Neural cell (in vitro differentiated cells): ENCODE data around the gene PRAF2.

Source experiments
- EP300 ChIP-seq: fragments of 450-650 bp; conservative IDR thresholded peaks from 2 replicates; pipeline ENCODE4 v1.6.1; 2014; ENCODE audit warnings: antibody characterized with exemption, mild to moderate bottlenecking, moderate library complexity; ENCODE audit not compliant: poor library complexity, severe bottlenecking
- EZH2 ChIP-seq: fragments of 200-600, 300-800 bp; shearing (Covaris generic), sonication (generic); IDR thresholded peaks from 2 replicates; pipeline ENCODE4 v1.6.1; 2014; ENCODE audit warnings: antibody characterized with exemption, low read length, borderline replicate concordance, mild to moderate bottlenecking; ENCODE audit not compliant: insufficient read depth, poor library complexity, severe bottlenecking
- POLR2AphosphoS5 ChIP-seq: IDR thresholded peaks from 2 replicates; pipeline ENCODE4 v1.6.1; 2012
- RAD21 ChIP-seq: fragments of 450-650 bp; conservative IDR thresholded peaks from 2 replicates; pipeline ENCODE4 v1.6.1; 2014; ENCODE audit warnings: antibody characterized with exemption, mild to moderate bottlenecking, moderate library complexity
- TF ChIP-seq, protein P1 (sequence below): fragments of 450-650 bp; IDR thresholded peaks from 2 replicates; pipeline ENCODE4 v1.5.1; 2014; ENCODE audit warnings: antibody characterized with exemption, mild to moderate bottlenecking, moderate library complexity; ENCODE audit not compliant: poor library complexity, severe bottlenecking
- TF ChIP-seq, protein P2 (sequence below): IDR thresholded peaks from 2 replicates; pipeline ENCODE4 v1.6.1; 2012; ENCODE audit warnings: borderline replicate concordance

DNA sequence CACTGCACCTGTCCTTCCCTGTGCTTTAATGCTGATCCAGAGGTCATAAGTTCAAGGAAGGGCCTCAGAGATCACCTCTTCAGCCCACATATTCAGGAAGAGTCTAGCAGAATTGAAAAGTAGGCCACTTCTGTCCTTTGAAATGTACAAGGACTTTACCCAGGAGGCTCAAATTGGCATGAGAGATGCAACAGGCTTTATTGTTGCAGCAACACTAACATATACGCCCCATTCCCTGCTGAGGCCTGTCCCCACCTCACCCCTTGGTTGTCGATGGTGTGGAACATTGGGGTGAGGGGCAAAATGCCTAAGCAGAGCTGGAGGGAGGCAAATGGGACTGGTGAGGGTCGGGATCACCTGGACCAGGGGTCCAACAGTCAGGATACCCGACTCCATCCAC, 2.8 kb downstream of the PRAF2 start:
- TF ChIP-seq, protein P1, sequence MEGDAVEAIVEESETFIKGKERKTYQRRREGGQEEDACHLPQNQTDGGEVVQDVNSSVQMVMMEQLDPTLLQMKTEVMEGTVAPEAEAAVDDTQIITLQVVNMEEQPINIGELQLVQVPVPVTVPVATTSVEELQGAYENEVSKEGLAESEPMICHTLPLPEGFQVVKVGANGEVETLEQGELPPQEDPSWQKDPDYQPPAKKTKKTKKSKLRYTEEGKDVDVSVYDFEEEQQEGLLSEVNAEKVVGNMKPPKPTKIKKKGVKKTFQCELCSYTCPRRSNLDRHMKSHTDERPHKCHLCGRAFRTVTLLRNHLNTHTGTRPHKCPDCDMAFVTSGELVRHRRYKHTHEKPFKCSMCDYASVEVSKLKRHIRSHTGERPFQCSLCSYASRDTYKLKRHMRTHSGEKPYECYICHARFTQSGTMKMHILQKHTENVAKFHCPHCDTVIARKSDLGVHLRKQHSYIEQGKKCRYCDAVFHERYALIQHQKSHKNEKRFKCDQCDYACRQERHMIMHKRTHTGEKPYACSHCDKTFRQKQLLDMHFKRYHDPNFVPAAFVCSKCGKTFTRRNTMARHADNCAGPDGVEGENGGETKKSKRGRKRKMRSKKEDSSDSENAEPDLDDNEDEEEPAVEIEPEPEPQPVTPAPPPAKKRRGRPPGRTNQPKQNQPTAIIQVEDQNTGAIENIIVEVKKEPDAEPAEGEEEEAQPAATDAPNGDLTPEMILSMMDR = no peak
- no peak for TF ChIP-seq POLR2AphosphoS5
- no peak for TF ChIP-seq EP300
- no peak for TF ChIP-seq RAD21
- TF ChIP-seq, protein P2, sequence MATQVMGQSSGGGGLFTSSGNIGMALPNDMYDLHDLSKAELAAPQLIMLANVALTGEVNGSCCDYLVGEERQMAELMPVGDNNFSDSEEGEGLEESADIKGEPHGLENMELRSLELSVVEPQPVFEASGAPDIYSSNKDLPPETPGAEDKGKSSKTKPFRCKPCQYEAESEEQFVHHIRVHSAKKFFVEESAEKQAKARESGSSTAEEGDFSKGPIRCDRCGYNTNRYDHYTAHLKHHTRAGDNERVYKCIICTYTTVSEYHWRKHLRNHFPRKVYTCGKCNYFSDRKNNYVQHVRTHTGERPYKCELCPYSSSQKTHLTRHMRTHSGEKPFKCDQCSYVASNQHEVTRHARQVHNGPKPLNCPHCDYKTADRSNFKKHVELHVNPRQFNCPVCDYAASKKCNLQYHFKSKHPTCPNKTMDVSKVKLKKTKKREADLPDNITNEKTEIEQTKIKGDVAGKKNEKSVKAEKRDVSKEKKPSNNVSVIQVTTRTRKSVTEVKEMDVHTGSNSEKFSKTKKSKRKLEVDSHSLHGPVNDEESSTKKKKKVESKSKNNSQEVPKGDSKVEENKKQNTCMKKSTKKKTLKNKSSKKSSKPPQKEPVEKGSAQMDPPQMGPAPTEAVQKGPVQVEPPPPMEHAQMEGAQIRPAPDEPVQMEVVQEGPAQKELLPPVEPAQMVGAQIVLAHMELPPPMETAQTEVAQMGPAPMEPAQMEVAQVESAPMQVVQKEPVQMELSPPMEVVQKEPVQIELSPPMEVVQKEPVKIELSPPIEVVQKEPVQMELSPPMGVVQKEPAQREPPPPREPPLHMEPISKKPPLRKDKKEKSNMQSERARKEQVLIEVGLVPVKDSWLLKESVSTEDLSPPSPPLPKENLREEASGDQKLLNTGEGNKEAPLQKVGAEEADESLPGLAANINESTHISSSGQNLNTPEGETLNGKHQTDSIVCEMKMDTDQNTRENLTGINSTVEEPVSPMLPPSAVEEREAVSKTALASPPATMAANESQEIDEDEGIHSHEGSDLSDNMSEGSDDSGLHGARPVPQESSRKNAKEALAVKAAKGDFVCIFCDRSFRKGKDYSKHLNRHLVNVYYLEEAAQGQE = no peak
- TF ChIP-seq EZH2 = no peak
